GM12891 (cell line): ENCODE measurements around the gene SHC3.

Experiments used
- POLR2A ChIP-seq: IDR thresholded peaks from 2 replicates; pipeline ENCODE4 v1.6.1; 2011; ENCODE audit warnings: low read depth, low read length, control low read depth
- POLR2AphosphoS5 ChIP-seq: IDR thresholded peaks from 2 replicates; pipeline ENCODE4 v1.6.1; 2011; ENCODE audit warnings: low read depth, low read length, control low read depth
- TAF1 ChIP-seq: IDR thresholded peaks from 2 replicates; pipeline ENCODE4 v1.6.1; 2011; ENCODE audit warnings: low read depth, low read length, control low read depth

DNA sequence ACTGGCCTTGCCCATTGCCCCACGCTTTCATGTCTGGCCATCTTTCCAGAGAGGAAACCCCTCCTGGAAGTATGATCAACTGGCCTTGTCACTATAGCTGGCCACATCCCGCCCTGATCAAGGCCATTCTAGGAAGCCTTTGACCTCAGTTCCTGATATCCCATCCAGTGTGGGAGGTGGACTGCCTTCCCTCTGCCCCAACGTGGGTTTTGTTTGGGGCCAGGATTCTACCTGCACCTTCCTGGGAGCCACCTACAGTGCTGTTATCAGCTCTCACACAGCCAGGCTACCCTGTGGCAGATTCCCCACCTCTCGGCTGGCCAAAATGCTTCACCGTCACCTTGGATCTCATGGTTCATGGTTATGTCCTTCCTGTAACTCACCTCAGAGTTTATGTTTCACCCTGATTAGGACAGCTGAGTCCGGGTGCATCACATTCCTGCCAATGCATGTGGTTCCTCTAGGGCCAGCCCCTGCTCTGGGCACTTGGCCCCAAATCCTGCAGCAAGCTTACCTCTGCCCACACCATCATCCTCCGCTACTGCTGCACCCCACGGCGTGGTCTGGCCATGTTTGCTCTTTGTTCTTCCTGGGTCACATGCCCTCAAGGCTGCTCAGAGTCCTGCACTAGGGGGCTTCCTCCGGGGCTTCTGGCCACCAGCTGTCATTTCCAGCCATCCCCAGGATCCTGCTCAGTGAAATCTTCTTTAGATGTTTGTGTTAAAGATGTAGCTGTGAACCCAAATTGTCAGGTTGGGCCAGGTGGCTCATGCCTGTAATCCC is 211.5 kb downstream of the SHC3 start:
- TF ChIP-seq TAF1 (no peak), POLR2A (no peak), POLR2AphosphoS5 (no peak)
